ENCODE measurements around the gene CAMKMT.

The CAMKMT gene

DNA sequence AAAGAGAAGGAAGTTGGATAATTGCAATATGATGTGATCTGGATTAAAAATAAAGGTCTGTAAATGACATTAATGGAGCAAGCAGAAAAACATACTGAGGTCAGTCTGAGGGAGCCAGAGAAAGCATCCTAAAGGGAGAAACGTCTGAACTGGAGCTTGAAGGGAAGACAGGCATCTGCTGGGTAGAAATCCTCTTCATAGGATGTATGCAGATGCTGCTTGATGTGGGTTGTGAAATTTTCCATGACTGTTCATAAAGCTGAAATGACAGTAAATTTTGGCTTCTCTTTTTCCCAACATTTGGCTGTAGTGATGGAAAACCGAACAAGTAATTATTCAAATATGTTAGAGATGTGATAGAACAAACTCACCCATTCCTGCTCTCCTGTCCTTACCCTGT is 287.6 kb downstream of the CAMKMT start:
- DNase-seq (ENCODE audit: low read depth), result no peak

- DNase-seq (ENCODE audit: low read depth), result no peak
These were observed 289.0 kb downstream of the CAMKMT start for GRCh38 chr2:44650796-44651195.

- no peak for DNase-seq (ENCODE audit: low read depth)
These were observed 290.2 kb downstream of the CAMKMT start for GRCh38 chr2:44651974-44652373.

DNA sequence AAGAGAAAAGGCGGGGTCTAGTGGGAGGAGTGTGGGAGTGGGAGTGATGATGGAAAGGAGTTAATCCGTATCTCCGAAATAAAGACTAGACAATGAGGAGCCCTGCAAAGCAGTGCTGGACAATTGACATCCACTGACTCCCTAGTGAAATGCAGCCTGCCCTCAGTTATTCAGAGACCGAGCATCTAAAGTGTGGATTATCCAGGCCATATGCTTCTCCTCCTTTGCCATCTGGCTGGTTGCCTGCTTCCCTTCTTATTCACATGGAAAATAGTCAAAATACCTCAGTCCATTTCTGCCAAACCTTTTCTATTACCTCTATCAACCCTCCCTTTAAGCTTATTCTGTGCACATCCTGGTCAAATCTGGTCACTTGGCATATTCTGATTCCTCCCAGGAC is 291.0 kb downstream of the CAMKMT start:
- DNase-seq (ENCODE audit: low read depth), result no peak

DNA sequence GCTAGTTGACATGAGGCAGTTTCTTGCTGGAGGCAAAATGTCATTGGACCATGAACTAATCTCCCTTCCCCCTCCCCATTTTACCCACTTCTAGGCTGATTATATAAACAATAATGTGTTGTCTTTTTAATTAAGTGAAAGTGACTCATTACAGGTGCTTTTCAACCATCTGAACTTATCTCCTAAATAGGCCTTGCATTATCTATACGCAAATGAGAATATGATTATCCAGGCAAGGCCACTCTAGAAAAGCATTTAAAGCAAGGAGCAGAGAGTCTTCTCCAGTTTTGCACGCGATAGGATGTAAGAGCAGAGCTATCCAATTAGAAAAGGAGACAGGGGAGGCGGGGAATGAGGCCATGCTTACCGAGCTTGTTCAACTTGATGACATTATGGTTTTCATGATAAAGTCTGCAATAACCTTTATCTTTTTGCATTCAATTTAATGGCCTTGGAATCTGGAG is 293.7 kb downstream of the CAMKMT start:
- no peak for DNase-seq (ENCODE audit: low read depth)

DNA sequence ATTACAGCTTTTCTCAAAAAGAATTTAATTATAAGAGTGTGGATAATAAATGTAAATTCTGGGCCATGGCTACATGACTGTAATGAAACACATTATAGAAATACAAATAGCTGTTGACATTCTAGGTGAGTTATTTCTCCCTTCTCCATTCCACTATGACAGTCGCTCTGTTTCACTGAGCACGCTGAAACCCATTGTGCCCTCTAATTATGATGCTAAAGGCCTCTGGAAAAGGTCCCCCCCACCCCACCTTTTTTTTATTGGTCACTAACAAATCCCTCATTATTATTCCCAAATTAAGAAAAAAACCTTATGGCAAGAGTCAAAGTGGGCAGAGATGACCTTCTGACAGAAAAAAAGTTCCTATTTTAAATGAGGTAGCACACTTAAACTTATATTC is 294.7 kb downstream of the CAMKMT start:
- DNase-seq (ENCODE audit: low read depth), result no peak

GRCh38 chr2:44663471-44664073 is 301.8 kb downstream of the CAMKMT start:
- no peak for DNase-seq (ENCODE audit: low read depth)

- no peak for DNase-seq (ENCODE audit: low read depth)
These were observed 306.6 kb downstream of the CAMKMT start for GRCh38 chr2:44668336-44668735.

GRCh38 chr2:44671276-44671675 is 309.5 kb downstream of the CAMKMT start:
- DNase-seq (ENCODE audit: low read depth), result no peak

- DNase-seq (ENCODE audit: low read depth), result no peak
These were observed 310.2 kb downstream of the CAMKMT start for GRCh38 chr2:44671916-44672315.

DNA sequence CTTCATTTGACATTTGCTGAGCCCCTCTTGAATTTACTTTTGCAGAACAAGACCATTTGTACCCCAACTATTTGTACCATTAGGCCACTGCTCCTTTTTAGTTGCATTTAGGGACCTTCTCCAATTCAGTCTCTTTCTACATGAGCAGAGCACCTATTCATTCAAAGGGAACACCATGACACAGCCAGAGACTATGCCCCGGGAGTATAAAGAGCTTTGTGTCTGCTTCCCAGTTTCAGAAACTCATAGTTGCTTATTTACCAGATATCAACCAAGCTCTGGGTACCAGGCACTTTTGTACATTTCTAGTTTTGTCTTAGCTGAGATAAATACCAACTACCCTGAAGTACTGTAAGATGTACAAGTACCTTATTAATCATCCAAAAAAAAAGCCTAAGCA is 310.7 kb downstream of the CAMKMT start:
- no peak for DNase-seq (ENCODE audit: low read depth)

GRCh38 chr2:44674473-44675284 is 312.9 kb downstream of the CAMKMT start:
- DNase-seq (ENCODE audit: low read depth), result no peak

GRCh38 chr2:44676379-44676778 is 314.6 kb downstream of the CAMKMT start:
- DNase-seq (ENCODE audit: low read depth), result no peak

GRCh38 chr2:44679584-44679983 is 317.8 kb downstream of the CAMKMT start:
- no peak for DNase-seq (ENCODE audit: low read depth)

DNA sequence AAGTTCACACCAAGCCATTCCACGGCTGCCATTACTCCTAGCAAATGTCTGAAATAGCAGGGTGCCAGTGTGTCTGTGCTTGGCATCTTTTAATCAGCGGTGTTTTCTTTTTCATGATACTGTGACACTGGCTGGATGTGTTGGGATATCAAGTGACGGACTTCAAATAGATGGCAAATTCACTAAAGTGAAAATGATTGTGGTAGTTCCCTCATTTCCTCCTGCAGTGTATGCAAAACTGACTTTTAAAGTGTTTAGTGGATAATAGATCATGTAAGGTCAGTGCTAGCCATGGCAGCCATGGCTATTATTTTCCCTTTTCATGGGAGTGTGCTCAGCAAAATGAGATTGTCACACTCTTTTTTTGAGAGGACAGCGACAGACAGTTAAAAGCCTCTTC is 318.2 kb downstream of the CAMKMT start:
- no peak for DNase-seq (ENCODE audit: low read depth)

- no peak for DNase-seq (ENCODE audit: low read depth)
These were observed 318.8 kb downstream of the CAMKMT start for GRCh38 chr2:44680424-44680971.

- no peak for DNase-seq (ENCODE audit: low read depth)
These were observed 319.3 kb downstream of the CAMKMT start for GRCh38 chr2:44680983-44681531.

- DNase-seq (ENCODE audit: low read depth), result no peak
These were observed 320.7 kb downstream of the CAMKMT start for GRCh38 chr2:44682459-44682858.

- DNase-seq (ENCODE audit: low read depth), result no peak
These were observed 322.8 kb downstream of the CAMKMT start for GRCh38 chr2:44684559-44684958.

DNA sequence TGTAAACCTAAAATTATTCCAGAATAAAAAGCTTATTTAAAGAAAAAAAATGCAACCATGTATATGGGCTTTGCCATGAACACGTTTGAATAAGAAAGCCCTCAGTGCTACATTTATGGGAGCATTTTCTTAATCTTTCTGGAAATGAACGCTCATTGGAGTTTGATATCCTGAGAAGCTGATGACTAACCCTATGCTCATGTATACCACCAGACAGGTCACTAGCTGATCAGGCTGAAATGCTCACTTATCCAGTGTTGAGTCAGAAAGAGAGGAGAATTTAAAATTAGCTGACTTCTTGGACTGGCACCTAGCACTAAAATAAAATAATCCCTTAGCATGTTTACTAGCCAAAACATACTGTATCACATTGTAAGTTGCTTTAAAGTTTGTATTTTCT is 324.8 kb downstream of the CAMKMT start:
- peak; percentile 12 for DNase-seq (ENCODE audit: low read depth)

DNA sequence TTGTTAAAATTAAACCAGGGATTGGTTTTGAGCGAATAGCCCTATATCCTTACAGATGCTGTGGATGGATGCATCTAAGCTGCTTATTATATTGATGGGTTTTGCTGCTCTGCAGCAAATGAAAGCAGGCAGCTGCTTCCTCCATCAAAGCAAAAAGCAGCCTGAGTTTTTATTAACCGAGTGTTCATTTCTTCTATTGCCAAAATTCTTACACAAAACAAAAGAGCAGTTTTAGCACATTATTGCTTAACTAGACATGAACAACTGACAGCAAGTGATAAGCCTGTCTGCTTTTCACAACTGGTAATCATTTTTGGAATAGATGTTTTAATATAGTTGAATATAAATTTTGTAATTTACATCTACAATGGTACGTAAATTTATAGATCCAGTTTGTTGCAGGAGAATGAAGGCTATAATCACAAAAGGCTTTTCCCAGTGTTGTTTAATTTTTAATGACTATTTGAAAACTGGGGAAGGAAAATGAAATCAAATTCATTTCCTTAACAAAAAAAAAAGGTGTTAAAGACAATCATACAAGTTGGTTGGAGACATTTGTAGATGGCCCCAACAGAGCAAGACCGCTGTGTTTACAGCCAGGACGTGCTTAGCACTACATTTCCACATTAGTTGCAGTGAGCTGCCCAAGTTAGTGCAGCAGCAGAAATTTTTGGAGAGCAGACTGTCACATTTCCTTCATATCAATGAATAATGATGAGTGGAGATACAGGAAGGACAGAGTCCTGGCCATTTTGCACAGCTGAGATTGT is 326.1 kb downstream of the CAMKMT start:
- no peak for DNase-seq (ENCODE audit: low read depth)

- no peak for DNase-seq (ENCODE audit: low read depth)
These were observed 326.8 kb downstream of the CAMKMT start for GRCh38 chr2:44688456-44689124.
